ENCODE measurements around the gene KANK3. TPM values are rescaled to one million over a fixed set of nuclear protein-coding genes. Genes with fewer than 3 reads are reported as not detected.

Gene KANK3
- total RNA-seq, 1 experiment from 2014 or later: 0.37 TPM

- H3K4me3 ChIP-seq: no peak overlapping the region
- intact Hi-C loops (cut with micrococcal nuclease; ENCODE audit: unreplicated experiment): no loop called here
- BruUV-seq (replicated peaks): no TSS peak
- no peaks in the 10 kb centered on the region for H3K9me3 ChIP-seq (ENCODE audit: insufficient read depth, low read depth)
- H2AFZ ChIP-seq: no peak overlapping the region
- H3K79me2 ChIP-seq (ENCODE audit: low read depth): no peaks in the 10 kb centered on the region
- CTCF ChIA-PET: no interaction called here
- DNase-seq: peak in 1 of 2 experiments; percentile 9
- peaks cover 1% of the 10 kb centered on the region; the same call in 1 of the 2 replicates for H3K4me1 ChIP-seq (replicated peaks; ENCODE audit: insufficient read depth)
- POLR2A ChIA-PET (ENCODE audit: unreplicated experiment): no interaction called here
- no peak overlapping the region for H3K4me2 ChIP-seq
- H3K27ac ChIP-seq: no peak overlapping the region
- no peaks in the 10 kb centered on the region for H3K27me3 ChIP-seq (ENCODE audit: insufficient read depth, low read depth)
- H3K9me2 ChIP-seq (ENCODE audit: insufficient read depth): no peaks in the 10 kb centered on the region
- no peaks in the 10 kb centered on the region for H4K20me1 ChIP-seq (ENCODE audit: insufficient read depth)
- TF ChIP-seq EZH2 (IDR thresholded peaks at IDR 0.05; ENCODE audit: low read depth) (no peak), CTCF (conservative IDR thresholded peaks at IDR 0.05) (no peak)
- H3K36me3 ChIP-seq (ENCODE audit: low read depth): no peaks in the 10 kb centered on the region
- H3F3A ChIP-seq (ENCODE audit: insufficient read depth, low read depth): peaks cover 14% of the 10 kb centered on the region
These were observed 5.3 kb downstream of the KANK3 start for GRCh38 chr19:8337728-8338127.

GRCh38 chr19:8336660-8337059 is 6.4 kb downstream of the KANK3 start:
- Histone ChIP-seq H3K9me2 (ENCODE audit: insufficient read depth) (no peaks in the 10 kb centered on the region), H3K27ac (no peak overlapping the region), H3K79me2 (ENCODE audit: low read depth) (no peaks in the 10 kb centered on the region), H3F3A (ENCODE audit: insufficient read depth, low read depth) (peaks cover 14% of the 10 kb centered on the region), H3K36me3 (ENCODE audit: low read depth) (no peaks in the 10 kb centered on the region), H3K4me1 (replicated peaks; ENCODE audit: insufficient read depth) (no peaks in the 10 kb centered on the region), H3K4me2 (no peak overlapping the region), H2AFZ (no peak overlapping the region), H4K20me1 (ENCODE audit: insufficient read depth) (no peaks in the 10 kb centered on the region), H3K4me3 (no peak overlapping the region), H3K27me3 (ENCODE audit: insufficient read depth, low read depth) (no peaks in the 10 kb centered on the region), H3K9me3 (ENCODE audit: insufficient read depth, low read depth) (no peaks in the 10 kb centered on the region)
- POLR2A ChIA-PET (ENCODE audit: unreplicated experiment): no interaction called here
- CTCF ChIA-PET: interaction anchor here (0.6 to 0.7 kb wide), 4 partner anchors 11 to 240 kb away, joined by 3 to 7 read pairs (median 3); partner anchors contain the start of genes MYO1F and ZNF414
- DNase-seq: peak in 1 of 2 experiments; percentile 19
- intact Hi-C loops (cut with micrococcal nuclease; ENCODE audit: unreplicated experiment): no loop called here
- TF ChIP-seq CTCF (conservative IDR thresholded peaks at IDR 0.05) (no peak), EZH2 (IDR thresholded peaks at IDR 0.05; ENCODE audit: low read depth) (no peak)
- no TSS peak for BruUV-seq (replicated peaks)

GRCh38 chr19:8336072-8336569 is 6.9 kb downstream of the KANK3 start:
- peak overlapping the region; percentile 70 for H3K4me2 ChIP-seq
- TF ChIP-seq CTCF (conservative IDR thresholded peaks at IDR 0.05) (no peak), EZH2 (IDR thresholded peaks at IDR 0.05; ENCODE audit: low read depth) (no peak)
- no peaks in the 10 kb centered on the region for H3K79me2 ChIP-seq (ENCODE audit: low read depth)
- ChIA-PET CTCF (interaction anchor here (0.7 kb wide), 2 partner anchors 178 to 666 kb away, joined by 3 to 16 read pairs; partner anchors contain the start of gene ZNF414), POLR2A (ENCODE audit: unreplicated experiment) (interaction anchor here (0.6 kb wide), 1 partner anchor 82 kb away, joined by 3 read pairs; no protein-coding TSS in a partner anchor)
- DNase-seq: peak; percentile 53 to 56
- no peaks in the 10 kb centered on the region for H4K20me1 ChIP-seq (ENCODE audit: insufficient read depth)
- no peaks in the 10 kb centered on the region for H3K9me2 ChIP-seq (ENCODE audit: insufficient read depth)
- no TSS peak for BruUV-seq (replicated peaks)
- no peaks in the 10 kb centered on the region for H3K36me3 ChIP-seq (ENCODE audit: low read depth)
- no peaks in the 10 kb centered on the region for H3K27me3 ChIP-seq (ENCODE audit: insufficient read depth, low read depth)
- 0 out of 2 replicates have a peak overlapping the region, but pooled peaks have one; percentile 28 for H3K27ac ChIP-seq
- peak overlapping the region; percentile 58; the same call in 1 of the 2 replicates for H2AFZ ChIP-seq
- no peaks in the 10 kb centered on the region for H3K9me3 ChIP-seq (ENCODE audit: insufficient read depth, low read depth)
- no peaks in the 10 kb centered on the region for H3K4me1 ChIP-seq (replicated peaks; ENCODE audit: insufficient read depth)
- H3K4me3 ChIP-seq: peak overlapping the region; percentile 66; the same call in 1 of the 2 replicates
- H3F3A ChIP-seq (ENCODE audit: insufficient read depth, low read depth): peaks cover 14% of the 10 kb centered on the region
- intact Hi-C loops (cut with micrococcal nuclease; ENCODE audit: unreplicated experiment): no loop called here

All from PC-9 (cell line).